A549 treated with CpdA at 1 μM for 4 hours (cell line): Measurements from ENCODE around the gene KCNJ8. TPM values are rescaled to one million over a fixed set of nuclear protein-coding genes. Genes with fewer than 3 reads are reported as not detected.

ENCODE experiments used
- total RNA-seq: library from RNA; stranded (reverse); fragments of 200-300 nt; extraction: Qiagen RNA extraction; gene quantifications from 5 replicates; pipeline ENCODE4 v1.2.3, GENCODE V29; 2022; ENCODE audit warnings: low read depth

KCNJ8 gene
- 0.22 to 0.70 TPM (median 0.41 TPM) in 5 replicates for total RNA-seq

DNA sequence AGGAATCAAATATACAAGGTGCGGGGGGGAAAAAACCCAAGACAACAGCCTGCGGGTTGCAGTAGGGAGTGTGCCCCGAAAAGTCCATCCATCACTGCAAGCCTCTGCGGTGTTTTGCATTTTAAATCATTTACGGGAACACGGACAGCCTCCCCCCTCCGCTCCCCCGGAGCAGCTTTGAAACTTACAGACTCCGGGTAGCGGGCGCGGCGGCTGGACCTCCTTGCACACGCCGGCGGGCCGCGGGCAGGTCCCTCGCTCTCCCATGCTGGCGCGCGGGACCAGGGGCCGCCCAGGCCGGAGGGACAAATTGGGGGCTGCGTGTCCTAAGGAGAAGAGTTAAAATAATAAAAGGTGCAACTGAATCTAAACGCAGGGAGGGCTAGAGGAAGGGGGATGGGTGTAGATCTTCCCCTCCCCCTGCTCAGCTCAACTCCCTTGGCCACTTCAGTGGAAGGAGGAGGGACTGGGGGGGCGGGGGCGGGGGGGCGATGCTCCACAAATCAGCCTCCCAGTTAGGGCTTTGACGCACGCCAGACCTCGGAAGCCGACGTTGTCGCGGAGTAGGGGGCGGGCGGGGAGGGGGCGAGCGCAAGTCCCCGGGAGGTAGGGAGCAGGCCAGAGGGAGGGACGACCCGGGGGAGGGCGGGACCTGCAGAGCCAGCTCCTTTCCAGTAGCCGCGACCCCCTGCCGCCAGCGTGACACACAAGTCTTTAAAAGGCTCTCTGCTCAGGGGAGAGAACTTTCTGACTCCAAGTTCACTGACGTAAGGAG, at the start of gene KCNJ8:
Gene KCNJ8, minus strand, starts transcription at position 349 of the 775 bp plus-strand sequence. CDS start 1,090 bp downstream, outside the sequence.

Other genes with a start within 250 kb of the KCNJ8 start
- 1.3 to 2.1 TPM (median 2.0 TPM) in 5 replicates for gene SPX, start 248.4 kb downstream of the KCNJ8 start, total RNA-seq
- not detected in 5 replicates for gene GYS2, start 169.9 kb downstream of the KCNJ8 start, total RNA-seq
- 1,436 to 1,656 TPM (median 1,531 TPM) in 5 replicates for gene LDHB, start 116.9 kb downstream of the KCNJ8 start, total RNA-seq
- gene ABCC9, start 166.7 kb upstream of the KCNJ8 start, total RNA-seq: 0.01 TPM in 1 of 5 replicates, not detected in the others